Upper lobe of left lung (tissue), 4 donors: Measurements from ENCODE around the gene NLRP9.

Source experiments
- CTCF ChIP-seq, 6 experiments: fragments of 450-650 bp in 4 of 6; fragments of 200-600 bp in 2 of 6; sonication (generic) in 2 of 6; IDR thresholded peaks; one replicate each; pipeline ENCODE4 v1.5.1; 2016 to 2019; ENCODE audit warnings: antibody characterized with exemption in 6 of 6
- EP300 ChIP-seq, 4 donors: sonication (generic); formaldehyde crosslinking; IDR thresholded peaks; one replicate each; pipeline ENCODE4 v1.5.1; 2017; ENCODE audit warnings: antibody characterized with exemption in 4 of 4, control low read depth in 2 of 4
- POLR2A ChIP-seq, 4 donors: fragments of 450-650 bp; IDR thresholded peaks; one replicate each; pipeline ENCODE4 v1.5.1; 2016 to 2017; ENCODE audit warnings: antibody characterized with exemption in 4 of 4, mild to moderate bottlenecking in 2 of 4
- POLR2AphosphoS5 ChIP-seq, 2 donors: sonication (generic); formaldehyde crosslinking; IDR thresholded peaks; one replicate each; pipeline ENCODE4 v1.5.1; 2017; ENCODE audit warnings: antibody characterized with exemption in 2 of 2

- TF ChIP-seq POLR2A (IDR thresholded peaks at IDR 0.05): no peak
- TF ChIP-seq CTCF (IDR thresholded peaks at IDR 0.05): no peak
- TF ChIP-seq EP300 (IDR thresholded peaks at IDR 0.05): no peak
- no peak for TF ChIP-seq POLR2AphosphoS5 (IDR thresholded peaks at IDR 0.05)
These were observed 60.0 kb downstream of the NLRP9 start for GRCh38 chr19:55678121-55678671.
